CD14-positive monocyte (primary cell): ENCODE data around the gene BRSK2. TPM values are rescaled to one million over a fixed set of nuclear protein-coding genes. Genes with fewer than 3 reads are reported as not detected.

ENCODE experiments used
- DNase-seq, 3 donors: peaks; one replicate each; pipeline ENCODE4 v3.0.0-alpha.2; 2011 to 2022
- H2AFZ ChIP-seq: 2 replicates; pipeline ENCODE4 v1.6.0; 2012; ENCODE audit warnings: mild to moderate bottlenecking, low read depth, low read length, inconsistent platforms; ENCODE audit not compliant: insufficient read depth, poor library complexity, severe bottlenecking
- H3K27ac ChIP-seq, 2 donors: 1 replicate in 1 of 2; 2 replicates in 1 of 2; pipeline ENCODE4 v1.5.1; 2012 to 2013; ENCODE audit warnings: low read length in 2 of 2, control low read depth in 1 of 2, inconsistent platforms in 1 of 2, low read depth in 1 of 2, mild to moderate bottlenecking in 1 of 2
- H3K27me3 ChIP-seq, 2 donors: one replicate each; pipeline versions ENCODE4 v1.6.0 to v1.6.1; 2011 to 2013; ENCODE audit warnings: low read length in 2 of 2; ENCODE audit not compliant: control insufficient read depth in 2 of 2, insufficient read depth in 2 of 2
- H3K36me3 ChIP-seq, 2 donors: replicated peaks in 1 of 2; 1 replicate in 1 of 2; 2 replicates in 1 of 2; pipeline versions ENCODE4 v1.5.1 to v1.6.1; 2012 to 2013; ENCODE audit warnings: low read length in 2 of 2, control low read depth in 1 of 2, inconsistent platforms in 1 of 2, mild to moderate bottlenecking in 1 of 2; ENCODE audit not compliant: insufficient read depth in 2 of 2, control insufficient read depth in 1 of 2
- H3K4me1 ChIP-seq, 2 donors: 1 replicate in 1 of 2; 2 replicates in 1 of 2; pipeline versions ENCODE4 v1.5.1 to v1.6.1; 2012 to 2013; ENCODE audit warnings: low read length in 2 of 2, control low read depth in 1 of 2, inconsistent platforms in 1 of 2, mild to moderate bottlenecking in 1 of 2, moderate library complexity in 1 of 2; ENCODE audit not compliant: insufficient read depth in 2 of 2, control insufficient read depth in 1 of 2
- H3K4me2 ChIP-seq: replicated peaks from 2 replicates; pipeline ENCODE3; 2012; ENCODE audit warnings: low read length, moderate library complexity, mild to moderate bottlenecking; ENCODE audit not compliant: poor library complexity, severe bottlenecking; ENCODE audit errors: extremely low read depth
- H3K4me3 ChIP-seq, 3 experiments: fragments of 200-600 bp in 1 of 3; sonication (generic) in 1 of 3; replicated peaks in 1 of 3; 1 replicate in 2 of 3; 2 replicates in 1 of 3; pipeline ENCODE4 v1.5.1; 2011 to 2013; ENCODE audit warnings: low read length in 3 of 3, mild to moderate bottlenecking in 3 of 3, control low read depth in 2 of 3, low read depth in 2 of 3, inconsistent platforms in 1 of 3, moderate library complexity in 1 of 3
- H3K79me2 ChIP-seq: 2 replicates; pipeline ENCODE4 v1.6.0; 2012; ENCODE audit warnings: mild to moderate bottlenecking, control low read depth, inconsistent platforms, low read length, moderate library complexity; ENCODE audit not compliant: insufficient read depth
- H3K9ac ChIP-seq: 2 replicates; pipeline ENCODE4 v1.6.0; 2017; ENCODE audit warnings: low read length, mild to moderate bottlenecking; ENCODE audit not compliant: insufficient read depth, poor library complexity, severe bottlenecking
- H3K9me3 ChIP-seq, 2 donors: replicated peaks in 1 of 2; 1 replicate in 1 of 2; 2 replicates in 1 of 2; pipeline versions ENCODE4 v1.5.1 to v1.6.1; 2012 to 2013; ENCODE audit warnings: low read length in 2 of 2, control low read depth in 1 of 2; ENCODE audit not compliant: control insufficient read depth in 1 of 2, insufficient read depth in 1 of 2
- H4K20me1 ChIP-seq: 2 replicates; pipeline ENCODE4 v1.6.0; 2012; ENCODE audit warnings: mild to moderate bottlenecking, low read length, control low read depth, moderate library complexity; ENCODE audit not compliant: insufficient read depth
- H3K27ac Mint-ChIP-seq, 7 donors: one replicate each; pipeline ENCODE4 v1.8.0; 2020; ENCODE audit warnings: mild to moderate bottlenecking in 7 of 7, mixed read lengths in 7 of 7, moderate library complexity in 6 of 7, inconsistent platforms in 2 of 7
- H3K27me3 Mint-ChIP-seq, 3 donors: one replicate each; pipeline ENCODE4 v1.8.0; 2021 to 2022; ENCODE audit warnings: low read depth in 3 of 3, mild to moderate bottlenecking in 3 of 3, mixed read lengths in 3 of 3, moderate library complexity in 3 of 3, inconsistent platforms in 1 of 3
- H3K36me3 Mint-ChIP-seq, 2 donors: one replicate each; pipeline ENCODE4 v1.8.0; 2020; ENCODE audit warnings: mixed read lengths in 2 of 2, inconsistent platforms in 1 of 2, mild to moderate bottlenecking in 1 of 2
- H3K4me1 Mint-ChIP-seq: one replicate; pipeline ENCODE4 v1.8.0; 2020; ENCODE audit warnings: mild to moderate bottlenecking, mixed read lengths
- H3K4me3 Mint-ChIP-seq, 2 donors: one replicate each; pipeline ENCODE4 v1.8.0; 2020; ENCODE audit warnings: mild to moderate bottlenecking in 2 of 2, mixed read lengths in 2 of 2, moderate library complexity in 1 of 2
- H3K9me3 Mint-ChIP-seq, 7 donors: one replicate each; pipeline ENCODE4 v1.8.0; 2020 to 2022; ENCODE audit warnings: mixed read lengths in 7 of 7, mild to moderate bottlenecking in 6 of 7, moderate library complexity in 6 of 7, inconsistent platforms in 2 of 7
- WGBS: methylation state at CpG from one replicate; pipeline ENCODE4 v1.1.5; 2013; ENCODE audit warnings: missing lambda C conversion rate; ENCODE audit not compliant: insufficient coverage; 5-methylcytosine and 5-hydroxymethylcytosine counted together
- intact Hi-C, 2 donors: fragments of 100-400 bp; cut with micrococcal nuclease; formaldehyde crosslinking; loops; one replicate each; pipeline versions ENCODE4 v1.15.0 to v1.15.1; 2023
- polyA plus RNA-seq, 3 donors: library from polyadenylated mRNA; depleted of rRNA in 1 of 3; unstranded in 2 of 3; stranded (reverse) in 1 of 3; fragments of 300-500 nt in 2 of 3; fragments of >200 nt in 1 of 3; fragmentation: Illumina TruSeq in 2 of 3; gene quantifications; 1 replicate in 2 of 3; 2 replicates in 1 of 3; pipeline ENCODE4 v1.2.3, GENCODE V29; 2012 to 2021
- TF ChIP-seq, protein P1 (sequence below): fragments of 200-600 bp; IDR thresholded peaks from one replicate; pipeline ENCODE4 v1.8.0; 2022; ENCODE audit warnings: antibody characterized with exemption, mild to moderate bottlenecking

BRSK2 gene
- polyA plus RNA-seq, 3 donors, result 0.13 TPM; not detected in 2

DNA sequence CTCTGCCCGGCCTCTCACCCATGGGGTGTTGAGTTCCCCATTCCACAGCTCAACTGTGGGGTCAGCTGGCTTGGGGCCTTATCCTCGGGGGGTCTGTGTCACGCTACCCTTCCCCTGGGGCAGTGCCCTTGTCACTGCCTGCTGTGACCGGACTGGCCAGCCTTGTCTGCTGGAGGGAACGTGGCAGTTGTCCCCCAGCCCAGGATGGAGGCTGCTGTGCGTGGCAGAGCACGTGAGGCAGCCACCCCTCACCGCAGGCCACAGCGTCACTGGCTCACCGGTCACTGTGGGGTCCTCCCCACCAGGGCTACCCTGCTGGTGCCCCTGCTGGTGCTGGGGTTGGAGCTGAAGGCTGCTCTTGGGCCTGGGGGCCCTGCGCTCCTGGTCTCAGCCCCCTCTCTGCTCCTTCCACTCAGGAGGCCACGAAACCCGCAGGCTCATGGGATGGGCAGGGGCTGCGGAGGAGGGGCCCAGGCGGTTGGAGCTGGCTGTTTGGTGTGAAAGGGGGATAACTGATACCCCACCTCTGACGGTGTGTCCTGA lies 13.4 kb downstream of the BRSK2 start:
- DNase-seq, result no peak
- intact Hi-C loops, result no loop called here

DNA sequence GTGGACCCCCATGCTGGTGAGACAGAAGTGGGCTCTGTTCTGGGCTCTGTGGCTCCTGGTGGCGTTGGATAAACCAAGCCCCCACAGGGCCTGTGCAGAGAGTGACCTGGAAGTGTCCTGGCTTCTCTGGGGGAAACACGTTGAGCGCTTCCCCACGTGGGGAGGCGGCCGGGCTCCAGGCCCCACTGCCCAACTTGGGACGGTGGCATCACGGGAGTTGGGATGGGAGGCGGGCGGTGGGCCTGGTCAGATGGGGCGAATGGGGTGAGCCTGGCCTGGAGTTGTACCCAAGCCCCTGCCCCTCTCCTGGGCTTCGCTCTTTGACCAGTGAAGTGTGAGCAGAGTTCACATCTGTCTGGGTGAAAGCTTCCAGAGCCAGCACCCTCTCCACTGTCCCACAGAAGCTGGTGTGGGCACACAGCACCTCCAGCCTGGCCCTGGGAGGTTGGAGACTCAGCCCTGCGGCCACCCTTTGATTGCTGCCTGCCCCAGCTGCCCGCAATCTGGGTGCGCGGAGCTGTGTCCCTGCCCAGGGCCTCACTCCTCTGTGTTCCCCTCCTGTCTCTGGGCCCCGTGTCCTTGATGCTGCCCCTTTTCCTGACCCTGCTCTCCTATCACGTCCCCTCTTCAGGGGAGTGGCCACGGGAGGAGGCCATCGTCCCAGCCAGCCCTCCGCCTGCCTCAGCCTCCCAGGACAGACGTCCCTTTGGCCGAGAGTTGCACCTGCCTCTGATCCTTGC lies 14.2 kb downstream of the BRSK2 start:
- H3K36me3 Mint-ChIP-seq, result no peaks in the 10 kb centered on the region
- Histone ChIP-seq H3K27me3 (no peaks in the 10 kb centered on the region), H2AFZ (no peak overlapping the region), H3K27ac (no peak overlapping the region), H3K4me3 (no peak overlapping the region), H3K9ac (no peak overlapping the region), H3K4me2 (no peak overlapping the region), H3K36me3 (no peaks in the 10 kb centered on the region), H3K79me2 (no peaks in the 10 kb centered on the region), H4K20me1 (no peaks in the 10 kb centered on the region), H3K9me3 (no peaks in the 10 kb centered on the region), H3K4me1 (no peaks in the 10 kb centered on the region)
- no peaks in the 10 kb centered on the region for H3K4me1 Mint-ChIP-seq
- H3K27ac Mint-ChIP-seq, result no peak overlapping the region
- H3K9me3 Mint-ChIP-seq, result peaks cover 0 to 3% (median 0%) of the 10 kb centered on the region in 7 donors
- WGBS, result 88% methylated on average over 16 of the region's 23 CpGs
- intact Hi-C loops, result no loop called here
- H3K4me3 Mint-ChIP-seq, result no peak overlapping the region
- DNase-seq, result no peak
- peaks cover 4 to 12% (median 11%) of the 10 kb centered on the region in 3 donors for H3K27me3 Mint-ChIP-seq
- TF ChIP-seq, protein P1, sequence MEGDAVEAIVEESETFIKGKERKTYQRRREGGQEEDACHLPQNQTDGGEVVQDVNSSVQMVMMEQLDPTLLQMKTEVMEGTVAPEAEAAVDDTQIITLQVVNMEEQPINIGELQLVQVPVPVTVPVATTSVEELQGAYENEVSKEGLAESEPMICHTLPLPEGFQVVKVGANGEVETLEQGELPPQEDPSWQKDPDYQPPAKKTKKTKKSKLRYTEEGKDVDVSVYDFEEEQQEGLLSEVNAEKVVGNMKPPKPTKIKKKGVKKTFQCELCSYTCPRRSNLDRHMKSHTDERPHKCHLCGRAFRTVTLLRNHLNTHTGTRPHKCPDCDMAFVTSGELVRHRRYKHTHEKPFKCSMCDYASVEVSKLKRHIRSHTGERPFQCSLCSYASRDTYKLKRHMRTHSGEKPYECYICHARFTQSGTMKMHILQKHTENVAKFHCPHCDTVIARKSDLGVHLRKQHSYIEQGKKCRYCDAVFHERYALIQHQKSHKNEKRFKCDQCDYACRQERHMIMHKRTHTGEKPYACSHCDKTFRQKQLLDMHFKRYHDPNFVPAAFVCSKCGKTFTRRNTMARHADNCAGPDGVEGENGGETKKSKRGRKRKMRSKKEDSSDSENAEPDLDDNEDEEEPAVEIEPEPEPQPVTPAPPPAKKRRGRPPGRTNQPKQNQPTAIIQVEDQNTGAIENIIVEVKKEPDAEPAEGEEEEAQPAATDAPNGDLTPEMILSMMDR, result no peak

More for the DNA sequence above, 13.4 kb downstream of the BRSK2 start:
- H3K9me3 ChIP-seq, result no peaks in the 10 kb centered on the region
- no peaks in the 10 kb centered on the region for H3K4me1 ChIP-seq
- H3K27me3 Mint-ChIP-seq, result peaks cover 1 to 12% (median 11%) of the 10 kb centered on the region in 3 donors
- H2AFZ ChIP-seq, result no peak overlapping the region
- H3K4me2 ChIP-seq, result no peak overlapping the region
- H3K36me3 ChIP-seq, result no peaks in the 10 kb centered on the region
- H3K27ac ChIP-seq, result no peak overlapping the region
- H3K9me3 Mint-ChIP-seq, result peaks cover 0 to 3% (median 0%) of the 10 kb centered on the region in 7 donors
- H3K27ac Mint-ChIP-seq, result no peak overlapping the region
- H3K4me3 Mint-ChIP-seq, result no peak overlapping the region
- H3K79me2 ChIP-seq, result no peaks in the 10 kb centered on the region
- TF ChIP-seq, protein P1, result no peak
- H3K36me3 Mint-ChIP-seq, result no peaks in the 10 kb centered on the region
- H3K4me3 ChIP-seq, result no peak overlapping the region
- no peaks in the 10 kb centered on the region for H4K20me1 ChIP-seq
- no peaks in the 10 kb centered on the region for H3K4me1 Mint-ChIP-seq
- no peaks in the 10 kb centered on the region for H3K27me3 ChIP-seq
- 92% methylated on average over 9 of the region's 16 CpGs for WGBS
- no peak overlapping the region for H3K9ac ChIP-seq
